HEK293 (cell line): ENCODE data around the gene CEP57L1.

Experiments used
- MEIS1 ChIP-seq: sonication (generic); formaldehyde crosslinking; IDR thresholded peaks from 2 replicates; pipeline ENCODE4 v1.8.1; 2022; ENCODE audit warnings: missing genetic modification reagents, mild to moderate bottlenecking, borderline replicate concordance
- TCF7L2 ChIP-seq: IDR thresholded peaks from 2 replicates; pipeline ENCODE4 v1.6.1; 2011; ENCODE audit warnings: low read depth, mild to moderate bottlenecking, inconsistent platforms, low read length, moderate library complexity, borderline replicate concordance
- ZNF138 ChIP-seq: fragments of 450-650 bp; formaldehyde crosslinking; IDR thresholded peaks from 2 replicates; pipeline ENCODE4 v1.5.1; 2016; ENCODE audit warnings: missing biosample characterization, missing genetic modification characterization, borderline replicate concordance
- TF ChIP-seq, protein P1 (sequence below): fragments of 450-650 bp; formaldehyde crosslinking; IDR thresholded peaks from 2 replicates; pipeline ENCODE4 v1.5.1; 2016; ENCODE audit warnings: missing biosample characterization, missing genetic modification characterization
- TF ChIP-seq, protein P2 (sequence below): fragments of 450-650 bp; formaldehyde crosslinking; IDR thresholded peaks from 2 replicates; pipeline ENCODE4 v1.5.1; 2016; ENCODE audit warnings: missing biosample characterization, missing genetic modification characterization
- TF ChIP-seq, protein P3 (sequence below): fragments of 450-650 bp; formaldehyde crosslinking; IDR thresholded peaks from 2 replicates; pipeline ENCODE4 v1.5.1; 2016; ENCODE audit warnings: missing biosample characterization, missing genetic modification characterization

DNA sequence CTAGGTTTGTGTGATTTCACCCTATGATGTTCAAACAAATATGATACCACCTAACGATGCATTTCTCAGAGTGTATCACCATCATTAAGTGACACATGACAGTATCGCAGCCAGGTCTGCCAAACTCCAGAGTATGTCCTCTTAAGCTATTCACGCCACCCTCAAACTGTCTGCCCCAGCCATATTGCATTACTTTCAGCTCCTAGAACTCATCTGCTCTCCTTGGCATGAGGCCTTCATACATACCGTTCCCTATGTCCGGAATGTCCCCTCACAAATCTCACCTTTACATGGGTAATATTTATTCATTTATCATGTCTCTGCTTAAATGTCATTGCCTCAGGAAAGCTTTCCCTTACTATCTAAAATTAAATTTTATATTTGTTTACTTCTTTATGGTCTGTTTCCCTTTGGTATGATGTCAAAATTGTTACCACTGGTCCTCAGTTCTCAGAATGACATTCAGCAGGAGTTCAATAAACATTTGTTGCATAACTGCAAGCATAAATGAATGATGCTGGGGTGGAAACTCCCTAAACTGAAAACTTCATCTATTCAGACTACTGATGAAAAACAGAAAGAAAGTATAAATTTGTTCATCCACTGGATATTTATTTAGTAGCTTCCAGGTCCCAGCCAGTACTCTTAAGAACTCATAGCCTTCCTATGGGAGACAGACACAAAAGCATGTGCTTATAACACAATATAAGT is 3.8 kb upstream of the CEP57L1 start:
- TF ChIP-seq, protein P1, sequence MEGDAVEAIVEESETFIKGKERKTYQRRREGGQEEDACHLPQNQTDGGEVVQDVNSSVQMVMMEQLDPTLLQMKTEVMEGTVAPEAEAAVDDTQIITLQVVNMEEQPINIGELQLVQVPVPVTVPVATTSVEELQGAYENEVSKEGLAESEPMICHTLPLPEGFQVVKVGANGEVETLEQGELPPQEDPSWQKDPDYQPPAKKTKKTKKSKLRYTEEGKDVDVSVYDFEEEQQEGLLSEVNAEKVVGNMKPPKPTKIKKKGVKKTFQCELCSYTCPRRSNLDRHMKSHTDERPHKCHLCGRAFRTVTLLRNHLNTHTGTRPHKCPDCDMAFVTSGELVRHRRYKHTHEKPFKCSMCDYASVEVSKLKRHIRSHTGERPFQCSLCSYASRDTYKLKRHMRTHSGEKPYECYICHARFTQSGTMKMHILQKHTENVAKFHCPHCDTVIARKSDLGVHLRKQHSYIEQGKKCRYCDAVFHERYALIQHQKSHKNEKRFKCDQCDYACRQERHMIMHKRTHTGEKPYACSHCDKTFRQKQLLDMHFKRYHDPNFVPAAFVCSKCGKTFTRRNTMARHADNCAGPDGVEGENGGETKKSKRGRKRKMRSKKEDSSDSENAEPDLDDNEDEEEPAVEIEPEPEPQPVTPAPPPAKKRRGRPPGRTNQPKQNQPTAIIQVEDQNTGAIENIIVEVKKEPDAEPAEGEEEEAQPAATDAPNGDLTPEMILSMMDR (tag by site-specific recombination), result no peak
- no peak for TF ChIP-seq MEIS1 (CRISPR knock-in tag)
- TF ChIP-seq, protein P2, sequence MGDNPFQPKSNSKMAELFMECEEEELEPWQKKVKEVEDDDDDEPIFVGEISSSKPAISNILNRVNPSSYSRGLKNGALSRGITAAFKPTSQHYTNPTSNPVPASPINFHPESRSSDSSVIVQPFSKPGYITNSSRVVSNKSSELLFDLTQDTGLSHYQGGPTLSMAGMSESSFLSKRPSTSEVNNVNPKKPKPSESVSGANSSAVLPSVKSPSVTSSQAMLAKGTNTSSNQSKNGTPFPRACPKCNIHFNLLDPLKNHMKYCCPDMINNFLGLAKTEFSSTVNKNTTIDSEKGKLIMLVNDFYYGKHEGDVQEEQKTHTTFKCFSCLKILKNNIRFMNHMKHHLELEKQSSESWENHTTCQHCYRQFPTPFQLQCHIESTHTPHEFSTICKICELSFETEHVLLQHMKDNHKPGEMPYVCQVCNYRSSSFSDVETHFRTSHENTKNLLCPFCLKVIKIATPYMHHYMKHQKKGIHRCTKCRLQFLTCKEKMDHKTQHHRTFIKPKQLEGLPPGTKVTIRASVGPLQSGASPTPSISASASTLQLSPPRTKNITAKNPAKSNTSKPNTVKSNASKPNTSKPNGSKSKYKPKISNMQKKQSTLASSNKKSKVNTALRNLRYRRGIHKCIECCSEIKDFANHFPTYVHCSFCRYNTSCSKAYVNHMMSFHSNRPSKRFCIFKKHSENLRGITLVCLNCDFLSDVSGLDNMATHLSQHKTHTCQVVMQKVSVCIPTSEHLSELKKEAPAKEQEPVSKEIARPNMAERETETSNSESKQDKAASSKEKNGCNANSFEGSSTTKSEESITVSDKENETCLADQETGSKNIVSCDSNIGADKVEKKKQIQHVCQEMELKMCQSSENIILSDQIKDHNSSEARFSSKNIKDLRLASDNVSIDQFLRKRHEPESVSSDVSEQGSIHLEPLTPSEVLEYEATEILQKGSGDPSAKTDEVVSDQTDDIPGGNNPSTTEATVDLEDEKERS (tag by site-specific recombination), result no peak
- TF ChIP-seq, protein P3, sequence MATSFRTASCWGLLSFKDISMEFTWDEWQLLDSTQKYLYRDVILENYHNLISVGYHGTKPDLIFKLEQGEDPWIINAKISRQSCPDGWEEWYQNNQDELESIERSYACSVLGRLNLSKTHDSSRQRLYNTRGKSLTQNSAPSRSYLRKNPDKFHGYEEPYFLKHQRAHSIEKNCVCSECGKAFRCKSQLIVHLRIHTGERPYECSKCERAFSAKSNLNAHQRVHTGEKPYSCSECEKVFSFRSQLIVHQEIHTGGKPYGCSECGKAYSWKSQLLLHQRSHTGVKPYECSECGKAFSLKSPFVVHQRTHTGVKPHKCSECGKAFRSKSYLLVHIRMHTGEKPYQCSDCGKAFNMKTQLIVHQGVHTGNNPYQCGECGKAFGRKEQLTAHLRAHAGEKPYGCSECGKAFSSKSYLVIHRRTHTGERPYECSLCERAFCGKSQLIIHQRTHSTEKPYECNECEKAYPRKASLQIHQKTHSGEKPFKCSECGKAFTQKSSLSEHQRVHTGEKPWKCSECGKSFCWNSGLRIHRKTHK, result no peak
- TF ChIP-seq ZNF138 (tag by site-specific recombination), result no peak
- no peak for TF ChIP-seq TCF7L2
